Neural cell (in vitro differentiated cells): ENCODE results near the gene ARHGAP10. TPM values are rescaled to one million over a fixed set of nuclear protein-coding genes. Genes with fewer than 3 reads are reported as not detected.

Experiments used
- H2AFZ ChIP-seq: fragments of 200-600, 300-800 bp; sonication (generic), shearing (Covaris generic); 2 replicates; pipeline ENCODE4 v1.6.0; 2014; ENCODE audit warnings: low read depth, mild to moderate bottlenecking, antibody characterized with exemption, low read length, moderate library complexity
- H3F3A ChIP-seq: fragments of 200-600 bp; shearing (Covaris generic); 2 replicates; pipeline ENCODE4 v1.6.1; 2016; ENCODE audit warnings: mild to moderate bottlenecking, moderate library complexity, mixed read lengths, antibody characterized with exemption, low read length; ENCODE audit not compliant: insufficient read depth, poor library complexity, severe bottlenecking
- H3K27ac ChIP-seq: fragments of 200-600, 300-800 bp; sonication (generic), shearing (Covaris generic); 2 replicates; pipeline ENCODE4 v1.5.1; 2014; ENCODE audit warnings: mild to moderate bottlenecking, low read length, moderate library complexity
- H3K27me3 ChIP-seq: fragments of 300-800, 200-600 bp; sonication (generic), shearing (Covaris generic); 2 replicates; pipeline ENCODE4 v1.6.0; 2014; ENCODE audit warnings: mild to moderate bottlenecking, low read depth, low read length, moderate library complexity; ENCODE audit not compliant: insufficient read depth
- H3K36me3 ChIP-seq: fragments of 300-800, 200-600 bp; sonication (generic), shearing (Covaris generic); 2 replicates; pipeline ENCODE4 v1.5.1; 2014; ENCODE audit warnings: mild to moderate bottlenecking, antibody characterized with exemption, low read length, moderate library complexity; ENCODE audit not compliant: insufficient read depth
- H3K4me2 ChIP-seq: fragments of 300-800, 200-600 bp; sonication (generic), shearing (Covaris generic); 2 replicates; pipeline ENCODE4 v1.6.0; 2014; ENCODE audit warnings: mild to moderate bottlenecking, low read length
- H3K4me3 ChIP-seq: fragments of 300-800, 200-600 bp; sonication (generic), shearing (Covaris generic); 2 replicates; pipeline ENCODE4 v1.5.1; 2014; ENCODE audit warnings: mild to moderate bottlenecking, low read length, moderate library complexity
- H3K79me2 ChIP-seq: fragments of 200-600 bp; shearing (Covaris generic); replicated peaks from 2 replicates; pipeline ENCODE4 v1.6.0; 2014; ENCODE audit warnings: mild to moderate bottlenecking, low read length, moderate library complexity; ENCODE audit not compliant: insufficient read depth
- H3K9ac ChIP-seq: fragments of 300-800, 200-600 bp; sonication (generic), shearing (Covaris generic); 2 replicates; pipeline ENCODE4 v1.6.1; 2016; ENCODE audit warnings: mild to moderate bottlenecking, low read length, mixed read lengths
- H3K9me2 ChIP-seq: fragments of 200-600 bp; shearing (Covaris generic); 2 replicates; pipeline ENCODE4 v1.6.1; 2016; ENCODE audit warnings: mild to moderate bottlenecking, low read length, mixed read lengths; ENCODE audit not compliant: insufficient read depth
- H3K9me3 ChIP-seq: fragments of 200-600, 300-800 bp; sonication (generic), shearing (Covaris generic); 2 replicates; pipeline ENCODE4 v1.6.1; 2016; ENCODE audit warnings: mild to moderate bottlenecking, mixed run types, low read length, moderate library complexity, mixed read lengths
- H4K20me1 ChIP-seq: fragments of 200-600 bp; shearing (Covaris generic); 2 replicates; pipeline ENCODE4 v1.6.1; 2016; ENCODE audit warnings: mild to moderate bottlenecking, mixed run types; ENCODE audit not compliant: insufficient read depth
- EP300 ChIP-seq: fragments of 450-650 bp; conservative IDR thresholded peaks from 2 replicates; pipeline ENCODE4 v1.6.1; 2014; ENCODE audit warnings: antibody characterized with exemption, mild to moderate bottlenecking, moderate library complexity; ENCODE audit not compliant: poor library complexity, severe bottlenecking
- EZH2 ChIP-seq: fragments of 200-600, 300-800 bp; shearing (Covaris generic), sonication (generic); IDR thresholded peaks from 2 replicates; pipeline ENCODE4 v1.6.1; 2014; ENCODE audit warnings: antibody characterized with exemption, low read length, borderline replicate concordance, mild to moderate bottlenecking; ENCODE audit not compliant: insufficient read depth, poor library complexity, severe bottlenecking
- MXI1 ChIP-seq: fragments of 450-650 bp; conservative IDR thresholded peaks from 2 replicates; pipeline ENCODE4 v1.6.1; 2014; ENCODE audit warnings: antibody characterized with exemption, mild to moderate bottlenecking; ENCODE audit not compliant: poor library complexity, severe bottlenecking
- POLR2AphosphoS5 ChIP-seq: IDR thresholded peaks from 2 replicates; pipeline ENCODE4 v1.6.1; 2012
- RAD21 ChIP-seq: fragments of 450-650 bp; conservative IDR thresholded peaks from 2 replicates; pipeline ENCODE4 v1.6.1; 2014; ENCODE audit warnings: antibody characterized with exemption, mild to moderate bottlenecking, moderate library complexity
- SMC3 ChIP-seq: fragments of 450-650 bp; conservative IDR thresholded peaks from 2 replicates; pipeline ENCODE4 v1.6.1; 2014; ENCODE audit warnings: antibody characterized with exemption, mild to moderate bottlenecking, moderate library complexity; ENCODE audit not compliant: poor library complexity
- TAF1 ChIP-seq: IDR thresholded peaks from 2 replicates; pipeline ENCODE4 v1.6.1; 2012; ENCODE audit warnings: low read depth
- polyA plus RNA-seq: library from polyadenylated mRNA; depleted of rRNA; stranded (reverse); fragments of >200 nt; gene quantifications from 2 replicates; pipeline ENCODE4 v1.2.3, GENCODE V29; 2014
- TF ChIP-seq, protein P1 (sequence below): IDR thresholded peaks from 2 replicates; pipeline ENCODE4 v1.6.1; 2012; ENCODE audit warnings: borderline replicate concordance
- TF ChIP-seq, protein P2 (sequence below): fragments of 450-650 bp; IDR thresholded peaks from 2 replicates; pipeline ENCODE4 v1.5.1; 2014; ENCODE audit warnings: antibody characterized with exemption, mild to moderate bottlenecking, moderate library complexity; ENCODE audit not compliant: poor library complexity, severe bottlenecking

Gene ARHGAP10
- polyA plus RNA-seq, 1 donor from 2014 or later = 1.2 TPM

GRCh38 chr4:147793569-147794313 lies 61.9 kb downstream of the ARHGAP10 start:
- H3K4me3 ChIP-seq = no peak overlapping the region
- no peak overlapping the region for H3K9ac ChIP-seq
- H3K27ac ChIP-seq = no peak overlapping the region
- TF ChIP-seq, protein P1, sequence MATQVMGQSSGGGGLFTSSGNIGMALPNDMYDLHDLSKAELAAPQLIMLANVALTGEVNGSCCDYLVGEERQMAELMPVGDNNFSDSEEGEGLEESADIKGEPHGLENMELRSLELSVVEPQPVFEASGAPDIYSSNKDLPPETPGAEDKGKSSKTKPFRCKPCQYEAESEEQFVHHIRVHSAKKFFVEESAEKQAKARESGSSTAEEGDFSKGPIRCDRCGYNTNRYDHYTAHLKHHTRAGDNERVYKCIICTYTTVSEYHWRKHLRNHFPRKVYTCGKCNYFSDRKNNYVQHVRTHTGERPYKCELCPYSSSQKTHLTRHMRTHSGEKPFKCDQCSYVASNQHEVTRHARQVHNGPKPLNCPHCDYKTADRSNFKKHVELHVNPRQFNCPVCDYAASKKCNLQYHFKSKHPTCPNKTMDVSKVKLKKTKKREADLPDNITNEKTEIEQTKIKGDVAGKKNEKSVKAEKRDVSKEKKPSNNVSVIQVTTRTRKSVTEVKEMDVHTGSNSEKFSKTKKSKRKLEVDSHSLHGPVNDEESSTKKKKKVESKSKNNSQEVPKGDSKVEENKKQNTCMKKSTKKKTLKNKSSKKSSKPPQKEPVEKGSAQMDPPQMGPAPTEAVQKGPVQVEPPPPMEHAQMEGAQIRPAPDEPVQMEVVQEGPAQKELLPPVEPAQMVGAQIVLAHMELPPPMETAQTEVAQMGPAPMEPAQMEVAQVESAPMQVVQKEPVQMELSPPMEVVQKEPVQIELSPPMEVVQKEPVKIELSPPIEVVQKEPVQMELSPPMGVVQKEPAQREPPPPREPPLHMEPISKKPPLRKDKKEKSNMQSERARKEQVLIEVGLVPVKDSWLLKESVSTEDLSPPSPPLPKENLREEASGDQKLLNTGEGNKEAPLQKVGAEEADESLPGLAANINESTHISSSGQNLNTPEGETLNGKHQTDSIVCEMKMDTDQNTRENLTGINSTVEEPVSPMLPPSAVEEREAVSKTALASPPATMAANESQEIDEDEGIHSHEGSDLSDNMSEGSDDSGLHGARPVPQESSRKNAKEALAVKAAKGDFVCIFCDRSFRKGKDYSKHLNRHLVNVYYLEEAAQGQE = no peak
- TF ChIP-seq EP300 = no peak
- no peak for TF ChIP-seq TAF1
- TF ChIP-seq POLR2AphosphoS5 = no peak
- TF ChIP-seq EZH2 = no peak
- no peak for TF ChIP-seq MXI1
- TF ChIP-seq SMC3 = no peak
- TF ChIP-seq, protein P2, sequence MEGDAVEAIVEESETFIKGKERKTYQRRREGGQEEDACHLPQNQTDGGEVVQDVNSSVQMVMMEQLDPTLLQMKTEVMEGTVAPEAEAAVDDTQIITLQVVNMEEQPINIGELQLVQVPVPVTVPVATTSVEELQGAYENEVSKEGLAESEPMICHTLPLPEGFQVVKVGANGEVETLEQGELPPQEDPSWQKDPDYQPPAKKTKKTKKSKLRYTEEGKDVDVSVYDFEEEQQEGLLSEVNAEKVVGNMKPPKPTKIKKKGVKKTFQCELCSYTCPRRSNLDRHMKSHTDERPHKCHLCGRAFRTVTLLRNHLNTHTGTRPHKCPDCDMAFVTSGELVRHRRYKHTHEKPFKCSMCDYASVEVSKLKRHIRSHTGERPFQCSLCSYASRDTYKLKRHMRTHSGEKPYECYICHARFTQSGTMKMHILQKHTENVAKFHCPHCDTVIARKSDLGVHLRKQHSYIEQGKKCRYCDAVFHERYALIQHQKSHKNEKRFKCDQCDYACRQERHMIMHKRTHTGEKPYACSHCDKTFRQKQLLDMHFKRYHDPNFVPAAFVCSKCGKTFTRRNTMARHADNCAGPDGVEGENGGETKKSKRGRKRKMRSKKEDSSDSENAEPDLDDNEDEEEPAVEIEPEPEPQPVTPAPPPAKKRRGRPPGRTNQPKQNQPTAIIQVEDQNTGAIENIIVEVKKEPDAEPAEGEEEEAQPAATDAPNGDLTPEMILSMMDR = no peak
- TF ChIP-seq RAD21 = no peak
- H2AFZ ChIP-seq = no peak overlapping the region
- no peaks in the 10 kb centered on the region for H3K9me3 ChIP-seq
- H3K27me3 ChIP-seq = no peaks in the 10 kb centered on the region
- H3K4me2 ChIP-seq = no peak overlapping the region
- no peaks in the 10 kb centered on the region for H3F3A ChIP-seq
- H4K20me1 ChIP-seq = no peaks in the 10 kb centered on the region
- no peaks in the 10 kb centered on the region for H3K36me3 ChIP-seq
- H3K79me2 ChIP-seq = no peaks in the 10 kb centered on the region
- no peaks in the 10 kb centered on the region for H3K9me2 ChIP-seq

- Histone ChIP-seq H3K4me2 (no peak overlapping the region), H3K79me2 (no peaks in the 10 kb centered on the region), H2AFZ (no peak overlapping the region), H3F3A (no peaks in the 10 kb centered on the region), H4K20me1 (no peaks in the 10 kb centered on the region), H3K27ac (no peak overlapping the region), H3K27me3 (no peaks in the 10 kb centered on the region), H3K36me3 (no peaks in the 10 kb centered on the region), H3K9me2 (no peaks in the 10 kb centered on the region), H3K9ac (no peak overlapping the region), H3K4me3 (no peak overlapping the region), H3K9me3 (no peaks in the 10 kb centered on the region)
- TF ChIP-seq, protein P1 = no peak
- no peak for TF ChIP-seq RAD21
- no peak for TF ChIP-seq POLR2AphosphoS5
- no peak for TF ChIP-seq EP300
- TF ChIP-seq EZH2 = no peak
- no peak for TF ChIP-seq SMC3
- TF ChIP-seq TAF1 = no peak
- no peak for TF ChIP-seq MXI1
- TF ChIP-seq, protein P2 = no peak
Observed at GRCh38 chr4:147794314-147794680, 62.4 kb downstream of the ARHGAP10 start.
